Effector CD8-positive, alpha-beta T cell (primary cell): ENCODE measurements around the gene PEX12.
"Not testable (repeated sequence)": the region's sequence is repeated elsewhere in the genome, so short reads cannot be mapped to it uniquely, and the experiment has no call there.

Experiments used
- DNase-seq: peaks from one replicate; lab custom pipeline; 2025; lab: John Stamatoyannopoulos, UW

Gene PEX12

GRCh38 chr17:35536664-35537171, 41.7 kb downstream of the PEX12 start:
- no peak for DNase-seq

DNA sequence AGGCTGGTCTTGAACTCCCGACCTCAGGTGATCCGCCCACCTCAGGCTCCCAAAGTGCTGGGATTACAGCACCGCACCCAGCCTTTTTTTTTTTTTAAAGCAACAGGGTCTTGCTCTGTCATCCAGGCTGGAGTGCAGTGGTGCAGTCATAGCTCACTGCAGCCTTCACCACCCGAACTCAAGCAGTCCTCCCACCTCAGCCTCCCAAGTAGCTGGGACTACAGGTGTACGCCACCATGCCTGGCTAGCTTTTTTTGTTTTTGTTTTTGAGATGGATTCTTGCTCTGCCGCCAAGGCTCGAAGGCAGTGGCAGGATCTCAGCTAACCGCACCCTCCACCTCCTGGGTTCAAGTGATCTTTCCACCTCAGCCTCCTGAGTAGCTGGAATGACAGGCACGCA, 43.0 kb downstream of the PEX12 start:
- not testable (repeated sequence) for DNase-seq

DNA sequence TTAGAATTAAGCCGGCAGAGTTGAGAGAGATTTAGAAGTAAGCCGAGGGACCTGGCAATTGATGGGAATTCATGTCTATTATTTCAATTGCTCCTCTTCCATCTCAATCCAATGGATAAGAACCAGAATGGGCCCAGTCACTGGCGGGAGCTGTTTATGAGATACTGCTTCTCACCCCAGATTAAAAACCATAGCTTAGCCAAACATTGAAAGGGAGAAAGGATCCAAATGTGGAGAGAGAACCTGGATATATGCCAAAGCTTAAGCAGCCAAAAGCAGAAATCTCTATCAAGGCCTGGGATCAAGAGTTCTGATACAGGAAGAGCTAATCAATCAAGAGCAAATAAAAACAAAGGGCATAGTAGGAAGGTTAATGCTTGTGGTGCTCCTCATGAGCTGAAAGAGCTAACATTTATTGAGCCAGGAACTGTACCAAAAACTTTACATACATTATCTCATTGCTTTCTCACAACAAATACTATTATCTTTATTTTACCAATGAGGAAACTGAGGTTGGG, 43.7 kb downstream of the PEX12 start:
- no peak for DNase-seq

- no peak for DNase-seq
These were observed 47.2 kb downstream of the PEX12 start for GRCh38 chr17:35531160-35531559.

DNA sequence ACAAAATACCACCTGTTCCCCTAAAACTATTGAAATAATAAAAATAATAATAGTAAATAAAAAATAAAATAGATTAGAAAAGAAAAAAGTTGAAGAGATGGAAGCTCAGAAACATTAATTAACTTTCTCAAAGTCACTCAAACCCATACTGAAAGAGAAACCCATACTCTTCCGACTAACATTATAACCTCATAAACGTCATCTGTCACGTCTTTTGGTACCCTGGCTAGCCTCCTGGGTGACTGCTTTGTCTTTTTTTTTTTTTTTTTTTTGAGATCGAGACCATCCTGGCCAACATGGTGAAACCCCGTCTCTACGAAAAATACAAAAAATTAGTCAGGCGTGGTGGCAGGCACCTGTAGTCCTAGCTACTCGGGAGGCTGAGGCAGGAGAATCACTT, 48.5 kb downstream of the PEX12 start:
- no peak for DNase-seq

DNA sequence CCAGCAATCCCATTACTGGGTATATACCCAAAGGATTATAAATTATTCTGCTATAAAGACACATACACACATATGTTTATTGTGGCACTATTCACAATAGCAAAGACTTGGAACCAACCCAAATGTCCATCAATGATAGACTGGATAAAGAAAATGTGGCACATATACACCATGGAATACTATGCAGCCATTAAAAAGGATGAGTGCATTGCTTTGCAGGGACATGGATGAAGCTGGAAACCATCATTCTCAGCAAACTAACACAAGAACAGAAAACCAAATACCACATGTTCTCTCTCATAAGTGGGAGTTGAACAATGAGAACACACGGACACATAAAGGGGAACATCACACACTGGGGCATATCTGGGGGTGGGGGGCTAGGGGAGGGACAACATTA, 49.0 kb downstream of the PEX12 start:
- DNase-seq: not testable (repeated sequence)
